ENCODE measurements around the gene IZUMO1. TPM values are rescaled to one million over a fixed set of nuclear protein-coding genes. Genes with fewer than 3 reads are reported as not detected.
A peak's percentile ranks its signal among the peaks of the same experiment; 100 is the strongest.

The IZUMO1 gene
- polyA plus RNA-seq, 2 of the 4 experiments (the other 2 are of a cell fraction): not detected

- FAIRE-seq (no peak), DNase-seq (ENCODE audit: low read depth in 1 of 2, low spot score in 1 of 2) (no peak), ATAC-seq (no peak)
- 91% methylated on average over 9 of the region's 9 CpGs for WGBS (ENCODE audit: missing lambda C conversion rate)
- H3K4me2 ChIP-seq: peak overlapping the region; percentile 72
- peak overlapping the region; percentile 77 to 81; a peak in 3 of 6 replicates for H3K27ac ChIP-seq
- POLR2A ChIA-PET: interaction anchor here (2.4 kb wide), 1 partner anchor 14 kb away, joined by 5 read pairs; no protein-coding TSS in a partner anchor
- no peaks in the 10 kb centered on the region for H3K9me3 ChIP-seq
- peak overlapping the region; percentile 49 for H3K4me3 ChIP-seq
- H3K4me1 ChIP-seq: peaks cover 11% of the 10 kb centered on the region
- TF ChIP-seq CTCF (IDR thresholded peaks at IDR 0.05): no peak
- no peak for TF ChIP-seq RNF2 (IDR thresholded peaks at IDR 0.05; ENCODE audit: borderline replicate concordance, low read depth)
- no peak for TF ChIP-seq RCOR1 (IDR thresholded peaks at IDR 0.05; ENCODE audit: low read depth, low read length)
- no peak for TF ChIP-seq ZFP36 (IDR thresholded peaks at IDR 0.05; ENCODE audit: borderline replicate concordance, partially characterized antibody)
- no peak for TF ChIP-seq MYC (IDR thresholded peaks at IDR 0.05; ENCODE audit: borderline replicate concordance, low read length)
- TF ChIP-seq ESRRA (IDR thresholded peaks at IDR 0.05; ENCODE audit: borderline replicate concordance, low read length): no peak
- TF ChIP-seq RAD21 (conservative IDR thresholded peaks at IDR 0.05 in 1 of 2, IDR thresholded peaks at IDR 0.05 in 1 of 2): no peak
- no peak for TF ChIP-seq BCL3 (IDR thresholded peaks at IDR 0.05)
- no peak for TF ChIP-seq KDM5A (IDR thresholded peaks at IDR 0.05)
- TF ChIP-seq HOXB5 (CRISPR knock-in tag; IDR thresholded peaks at IDR 0.05): no peak
- TF ChIP-seq POLR2A (IDR thresholded peaks at IDR 0.05; ENCODE audit: low read length): no peak
- TF ChIP-seq SREBF2 (IDR thresholded peaks at IDR 0.05): no peak
- TF ChIP-seq EHF (CRISPR knock-in tag; IDR thresholded peaks at IDR 0.05): no peak
- TF ChIP-seq EP300 (IDR thresholded peaks at IDR 0.05): no peak
- CTCF ChIA-PET: interaction anchor here (0.6 to 5.4 kb wide), 11 partner anchors 8 to 238 kb away, joined by 3 to 69 read pairs (median 4); partner anchors contain the start of genes CA11, HSD17B14 and IZUMO1
Observed at GRCh38 chr19:48734625-48735024, 12.1 kb downstream of the IZUMO1 start.

- Histone ChIP-seq H3K27ac (no peak overlapping the region), H3K4me3 (no peak overlapping the region), H3K9me3 (no peaks in the 10 kb centered on the region), H3K4me2 (no peak overlapping the region), H3K4me1 (0 out of 3 replicates have a peak, but pooled peaks cover 3% of the 10 kb centered on the region)
- FAIRE-seq: no peak
- 46% methylated on average over 4 of the region's 4 CpGs for WGBS (ENCODE audit: missing lambda C conversion rate)
- ChIA-PET CTCF (interaction anchor here (0.9 to 1.0 kb wide), 2 partner anchors 111 to 815 kb away, joined by 3 to 5 read pairs; no protein-coding TSS in a partner anchor), POLR2A (no interaction called here)
- DNase-seq (ENCODE audit: low read depth in 1 of 2, low spot score in 1 of 2): no peak
- no peak for ATAC-seq
- TF ChIP-seq HOXB5 (CRISPR knock-in tag; IDR thresholded peaks at IDR 0.05) (no peak), RAD21 (conservative IDR thresholded peaks at IDR 0.05 in 1 of 2, IDR thresholded peaks at IDR 0.05 in 1 of 2) (no peak), ZNF302 (CRISPR knock-in tag; IDR thresholded peaks at IDR 0.05) (no peak), TP53 (CRISPR knock-in tag; IDR thresholded peaks at IDR 0.05) (no peak)
Observed at GRCh38 chr19:48731452-48731851, 15.3 kb downstream of the IZUMO1 start.

- Histone ChIP-seq H3K4me2 (no peak overlapping the region), H3K9me3 (no peaks in the 10 kb centered on the region), H3K4me1 (peaks cover 5% of the 10 kb centered on the region; the same call in 1 of the 3 replicates), H3K27ac (no peak overlapping the region), H3K4me3 (no peak overlapping the region)
- CTCF ChIA-PET: interaction anchor here (5.4 to 6.1 kb wide), 2 partner anchors 8 to 16 kb away, joined by 31 to 69 read pairs; no protein-coding TSS in a partner anchor
- DNase-seq (ENCODE audit: low read depth in 1 of 2, low spot score in 1 of 2): no peak
- ATAC-seq: no peak
- no peak for TF ChIP-seq MAZ (IDR thresholded peaks at IDR 0.05; ENCODE audit: borderline replicate concordance, low read depth, low read length)
- no peak for TF ChIP-seq TFCP2L1 (CRISPR knock-in tag; IDR thresholded peaks at IDR 0.05)
- TF ChIP-seq RARB (CRISPR knock-in tag; IDR thresholded peaks at IDR 0.05): no peak
- no peak for TF ChIP-seq KDM5A (IDR thresholded peaks at IDR 0.05)
- no peak for TF ChIP-seq HOXA7 (CRISPR knock-in tag; IDR thresholded peaks at IDR 0.05)
- no peak for TF ChIP-seq JUNB (IDR thresholded peaks at IDR 0.05)
- TF ChIP-seq HOXB5 (CRISPR knock-in tag; IDR thresholded peaks at IDR 0.05): no peak
- no peak for TF ChIP-seq HOXB13 (CRISPR knock-in tag; IDR thresholded peaks at IDR 0.05; ENCODE audit: low read depth)
- no peak for TF ChIP-seq ZFP36 (IDR thresholded peaks at IDR 0.05; ENCODE audit: borderline replicate concordance, partially characterized antibody)
- TF ChIP-seq ESRRA (IDR thresholded peaks at IDR 0.05; ENCODE audit: borderline replicate concordance, low read length): no peak
- TF ChIP-seq RCOR1 (IDR thresholded peaks at IDR 0.05; ENCODE audit: low read depth, low read length): no peak
- no peak for TF ChIP-seq RNF2 (IDR thresholded peaks at IDR 0.05; ENCODE audit: borderline replicate concordance, low read depth)
- TF ChIP-seq TP53 (CRISPR knock-in tag; IDR thresholded peaks at IDR 0.05): no peak
- TF ChIP-seq PHF8 (IDR thresholded peaks at IDR 0.05; ENCODE audit: borderline replicate concordance, low read depth): no peak
- no peak for TF ChIP-seq SREBF2 (IDR thresholded peaks at IDR 0.05)
- TF ChIP-seq EP300 (IDR thresholded peaks at IDR 0.05): no peak
- TF ChIP-seq RFX5 (IDR thresholded peaks at IDR 0.05): no peak
- TF ChIP-seq HMGXB4 (CRISPR knock-in tag; IDR thresholded peaks at IDR 0.05; ENCODE audit: borderline replicate concordance): no peak
- POLR2A ChIA-PET: no interaction called here
- no peak for FAIRE-seq
- WGBS (ENCODE audit: missing lambda C conversion rate): 86% methylated on average over 44 of the region's 77 CpGs
Observed at GRCh38 chr19:48728911-48729664, 17.6 kb downstream of the IZUMO1 start.
